GM12801 (cell line): ENCODE data around the gene ZNF410.

Source experiments
- CTCF ChIP-seq: IDR thresholded peaks from one replicate; pipeline ENCODE4 v1.5.1; 2011; ENCODE audit warnings: control low read depth; ENCODE audit not compliant: insufficient read length; ENCODE audit errors: extremely low read depth

Gene ZNF410

GRCh38 chr14:73924337-73924736, 37.7 kb downstream of the ZNF410 start:
- TF ChIP-seq CTCF: no peak

GRCh38 chr14:73935666-73936065, 49.0 kb downstream of the ZNF410 start:
- TF ChIP-seq CTCF: no peak

- no peak for TF ChIP-seq CTCF
These were observed 49.9 kb downstream of the ZNF410 start for GRCh38 chr14:73936548-73936947.

- no peak for TF ChIP-seq CTCF
These were observed 50.4 kb downstream of the ZNF410 start for GRCh38 chr14:73937012-73937411.

GRCh38 chr14:73942180-73942579, 55.5 kb downstream of the ZNF410 start:
- no peak for TF ChIP-seq CTCF

- no peak for TF ChIP-seq CTCF
These were observed 56.4 kb downstream of the ZNF410 start for GRCh38 chr14:73943083-73943482.

GRCh38 chr14:73944432-73945158, 57.9 kb downstream of the ZNF410 start:
- TF ChIP-seq CTCF: no peak
